H4 (cell line): ENCODE measurements around the gene ARHGAP23. TPM values are rescaled to one million over a fixed set of nuclear protein-coding genes. Genes with fewer than 3 reads are reported as not detected.

Experiments
- DNase-seq: peaks from one replicate; pipeline ENCODE4 v3.0.0-alpha.2; 2015; ENCODE audit warnings: low spot score
- total RNA-seq: library from RNA; depleted of rRNA; stranded (reverse); fragments of >200 nt; shearing (Covaris generic); gene quantifications from 2 replicates; pipeline ENCODE4 v1.2.3, GENCODE V29; 2014; rRNA removed

ARHGAP23 gene
- 6.8 and 11.7 TPM in 2 replicates for total RNA-seq

GRCh38 chr17:38428112-38428642 lies at the start of gene ARHGAP23:
Gene ARHGAP23, plus strand, starts transcription at chr17:38428464. Its CDS starts 22 bp downstream, at chr17:38428486.
- DNase-seq: peak; percentile 42

- DNase-seq: no peak
Measured at GRCh38 chr17:38379448-38379847, 48.8 kb upstream of the ARHGAP23 start.

GRCh38 chr17:38395090-38395489 lies 33.2 kb upstream of the ARHGAP23 start:
- DNase-seq: no peak

- no peak for DNase-seq
Measured at GRCh38 chr17:38397227-38397626, 31.0 kb upstream of the ARHGAP23 start.

GRCh38 chr17:38400286-38400685 lies 28.0 kb upstream of the ARHGAP23 start:
- no peak for DNase-seq

GRCh38 chr17:38401459-38401858 lies 26.8 kb upstream of the ARHGAP23 start:
- DNase-seq: no peak

- no peak for DNase-seq
Measured at GRCh38 chr17:38402897-38403296, 25.4 kb upstream of the ARHGAP23 start.

GRCh38 chr17:38403491-38403890 lies 24.8 kb upstream of the ARHGAP23 start:
- DNase-seq: no peak

GRCh38 chr17:38404174-38404943 lies 23.9 kb upstream of the ARHGAP23 start:
- DNase-seq: no peak

GRCh38 chr17:38405654-38406053 lies 22.6 kb upstream of the ARHGAP23 start:
- no peak for DNase-seq

- no peak for DNase-seq
Measured at GRCh38 chr17:38410201-38410600, 18.1 kb upstream of the ARHGAP23 start.

- DNase-seq: peak; percentile 50
Measured at GRCh38 chr17:38415250-38416194, 12.7 kb upstream of the ARHGAP23 start.

- no peak for DNase-seq
Measured at GRCh38 chr17:38416840-38417209, 11.4 kb upstream of the ARHGAP23 start.

GRCh38 chr17:38417210-38417951 lies 10.9 kb upstream of the ARHGAP23 start:
- DNase-seq: no peak

GRCh38 chr17:38418062-38418692 lies 10.1 kb upstream of the ARHGAP23 start:
- no peak for DNase-seq

- no peak for DNase-seq
Measured at GRCh38 chr17:38418693-38419507, 9.4 kb upstream of the ARHGAP23 start.

- DNase-seq: no peak
Measured at GRCh38 chr17:38419508-38419981, 8.7 kb upstream of the ARHGAP23 start.

GRCh38 chr17:38420518-38420917 lies 7.7 kb upstream of the ARHGAP23 start:
- DNase-seq: no peak

GRCh38 chr17:38421171-38421841 lies 7.0 kb upstream of the ARHGAP23 start:
- no peak for DNase-seq
